Lower leg skin (tissue), 4 donors: Measurements from ENCODE around the gene SORCS2. TPM values are rescaled to one million over a fixed set of nuclear protein-coding genes. Genes with fewer than 3 reads are reported as not detected.

Experiments used
- DNase-seq, 2 donors: peaks; one replicate each; pipeline ENCODE4 v3.0.0-alpha.2; 2019; ENCODE audit warnings: low spot score in 2 of 2
- H3K4me3 ChIP-seq: fragments of 200-600 bp; sonication (generic); 2 replicates; pipeline ENCODE4 v1.5.1; 2017; ENCODE audit warnings: mild to moderate bottlenecking, low read depth; ENCODE audit not compliant: poor library complexity, severe bottlenecking
- CTCF ChIP-seq, 3 donors: fragments of 450-650 bp; IDR thresholded peaks; one replicate each; pipeline ENCODE4 v1.5.1; 2016; ENCODE audit warnings: antibody characterized with exemption in 3 of 3, mild to moderate bottlenecking in 3 of 3, moderate library complexity in 2 of 3
- POLR2A ChIP-seq, 2 donors: fragments of 450-650 bp; IDR thresholded peaks; one replicate each; pipeline ENCODE4 v1.6.1; 2016 to 2017; ENCODE audit warnings: antibody characterized with exemption in 2 of 2, mild to moderate bottlenecking in 1 of 2, moderate library complexity in 1 of 2
- WGBS, 2 donors: methylation state at CpG; one replicate each; pipeline ENCODE4 v1.1.5; 2018; 5-methylcytosine and 5-hydroxymethylcytosine counted together
- intact Hi-C: fragments of 100-400 bp; cut with DNase I; formaldehyde crosslinking; loops from one replicate; pipeline ENCODE4 v1.15.0; 2023; ENCODE audit warnings: low total_unique reads
- total RNA-seq, 4 donors: library from RNA; depleted of rRNA; stranded (reverse); fragments of >200 nt; gene quantifications; one replicate each; pipeline ENCODE4 v1.1.0, GENCODE V29; 2016

The SORCS2 gene
- total RNA-seq, 4 donors from 2014 or later = 1.1 to 6.4 (median 1.5) TPM

GRCh38 chr4:7530082-7530481 lies 337.7 kb downstream of the SORCS2 start:
- TF ChIP-seq POLR2A (IDR thresholded peaks at IDR 0.05) = no peak
- TF ChIP-seq CTCF (IDR thresholded peaks at IDR 0.05) = no peak
- intact Hi-C loops = no loop called here
- no peak for DNase-seq
- 51 to 61% methylated on average over 5 to 6 of the region's 7 CpGs for WGBS, 2 donors
- H3K4me3 ChIP-seq = no peak overlapping the region

DNA sequence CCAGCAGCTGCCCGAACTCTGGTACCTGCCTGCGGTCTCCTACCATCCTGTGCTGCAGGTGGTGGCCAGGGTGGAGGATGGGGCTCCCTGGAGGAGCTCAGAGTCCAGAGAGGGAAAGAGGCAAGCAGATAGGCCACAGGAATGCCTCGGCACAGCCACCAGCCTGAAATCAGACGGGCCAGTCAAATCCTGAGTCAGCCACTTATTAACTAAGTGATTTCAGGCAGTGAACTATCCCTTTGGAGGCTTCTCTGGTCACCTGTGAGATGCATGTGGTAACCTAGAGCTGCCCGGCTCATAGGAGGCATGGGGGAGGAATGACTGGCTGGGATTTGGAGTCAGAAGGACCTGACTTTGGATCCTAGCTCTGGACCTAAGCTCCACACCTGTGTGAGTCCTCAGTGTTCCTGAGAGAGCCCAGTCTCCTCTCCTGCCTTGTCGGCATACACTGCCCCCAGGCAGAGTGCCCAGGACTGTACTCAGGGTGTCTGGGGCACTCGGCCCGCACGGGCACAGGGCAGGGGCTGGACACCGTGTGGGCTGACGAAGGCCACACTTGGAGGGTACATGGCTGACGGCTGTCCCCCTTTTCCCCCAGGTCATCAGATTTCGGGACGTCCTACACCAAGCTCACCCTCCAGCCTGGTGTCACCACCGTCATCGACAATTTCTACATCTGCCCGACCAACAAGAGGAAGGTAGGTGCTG lies 338.7 kb downstream of the SORCS2 start:
- DNase-seq = no peak
- H3K4me3 ChIP-seq = no peak overlapping the region
- 87 to 93% methylated on average over 12 to 17 of the region's 17 CpGs for WGBS, 2 donors
- TF ChIP-seq CTCF (IDR thresholded peaks at IDR 0.05) (no peak), POLR2A (IDR thresholded peaks at IDR 0.05) (no peak)
- intact Hi-C loops = no loop called here

DNA sequence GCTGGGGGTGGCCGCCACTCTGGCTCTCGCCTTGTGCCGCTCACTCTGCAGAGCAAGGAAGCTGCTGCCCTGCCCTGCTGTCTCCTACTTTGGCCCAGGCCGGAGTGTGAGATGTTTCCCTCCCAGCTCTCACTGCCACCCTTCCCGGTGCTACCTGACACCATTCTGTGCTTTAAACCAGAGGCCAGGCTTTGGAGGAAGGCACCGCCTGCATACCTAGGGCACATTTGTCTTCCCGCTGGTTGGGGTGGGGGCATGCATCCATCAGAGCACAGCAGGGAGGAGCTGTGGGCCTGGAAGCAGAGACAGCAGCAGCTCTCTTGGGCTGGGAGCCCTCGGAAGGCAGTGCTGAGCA lies 339.3 kb downstream of the SORCS2 start:
- 75 to 78% methylated on average over 8 of the region's 8 CpGs for WGBS, 2 donors
- DNase-seq = no peak
- TF ChIP-seq CTCF (IDR thresholded peaks at IDR 0.05) (no peak), POLR2A (IDR thresholded peaks at IDR 0.05) (no peak)
- intact Hi-C loops = no loop called here
- H3K4me3 ChIP-seq = no peak overlapping the region

DNA sequence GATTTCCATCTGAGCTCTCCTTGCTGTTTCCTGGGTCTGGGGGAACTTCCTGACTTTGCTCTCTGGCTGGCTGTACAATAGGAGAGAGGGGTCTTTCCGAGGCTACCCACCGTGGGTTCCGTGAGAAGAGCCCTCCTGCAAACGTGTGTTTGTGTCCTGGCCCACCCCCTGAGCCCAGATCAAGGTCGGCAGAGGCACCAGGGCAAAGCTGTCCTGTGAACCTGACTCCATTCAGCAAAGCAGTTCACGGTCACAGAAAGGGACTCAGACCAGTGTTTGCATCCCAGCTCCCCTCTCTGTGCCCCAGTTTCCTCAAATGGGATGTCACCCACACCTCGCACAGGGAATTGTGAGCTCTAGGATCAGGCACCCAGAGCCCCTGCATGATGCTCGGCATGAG lies 339.7 kb downstream of the SORCS2 start:
- H3K4me3 ChIP-seq = no peak overlapping the region
- 78 to 87% methylated on average over 7 to 8 of the region's 8 CpGs for WGBS, 2 donors
- intact Hi-C loops = no loop called here
- DNase-seq = no peak
- TF ChIP-seq POLR2A (IDR thresholded peaks at IDR 0.05) (no peak), CTCF (IDR thresholded peaks at IDR 0.05) (no peak)

DNA sequence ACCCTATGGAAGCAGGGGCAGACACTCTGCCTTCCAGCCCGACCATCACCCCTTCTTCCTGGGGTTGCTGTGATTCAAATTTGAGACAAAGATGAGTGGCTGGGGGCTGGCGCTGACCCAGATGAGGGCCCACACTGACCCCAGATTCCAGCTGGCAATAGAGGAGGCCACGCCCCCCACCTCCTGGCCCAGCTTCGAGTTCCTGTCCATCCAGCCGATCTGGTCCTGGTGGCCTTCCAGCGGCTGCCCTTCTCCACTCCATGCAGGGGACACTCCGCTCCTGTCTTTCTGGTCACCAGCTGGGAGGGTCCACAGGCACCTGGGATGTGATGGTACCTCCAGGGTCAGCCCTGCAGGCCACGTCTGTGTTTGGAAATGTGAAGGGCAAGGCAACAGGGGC lies 340.9 kb downstream of the SORCS2 start:
- no peak for DNase-seq
- TF ChIP-seq POLR2A (IDR thresholded peaks at IDR 0.05) = no peak
- no peak for TF ChIP-seq CTCF (IDR thresholded peaks at IDR 0.05)
- 88 to 93% methylated on average over 7 to 8 of the region's 8 CpGs for WGBS, 2 donors
- no peak overlapping the region for H3K4me3 ChIP-seq
- intact Hi-C loops = no loop called here

DNA sequence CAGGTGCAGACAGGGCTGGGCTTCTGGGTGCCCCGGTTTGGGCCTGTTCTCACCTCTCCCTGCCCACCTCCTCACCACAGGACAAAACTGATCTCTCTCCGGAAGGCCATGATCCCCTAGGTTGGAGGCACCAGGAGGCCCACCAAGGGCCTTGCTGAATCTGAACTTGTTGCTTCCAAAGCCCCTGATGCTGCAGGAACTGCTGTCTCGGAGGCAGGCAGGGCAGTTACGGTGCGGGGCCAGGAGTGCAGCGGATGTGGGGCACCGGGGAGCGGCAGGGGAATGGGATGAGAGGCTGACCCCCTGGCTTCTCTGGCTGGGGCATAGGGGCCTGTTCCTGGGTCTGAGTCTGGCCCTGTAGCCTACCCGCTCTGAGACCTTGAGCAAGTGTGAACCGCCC lies 342.8 kb downstream of the SORCS2 start:
- 84 to 94% methylated on average over 9 to 10 of the region's 10 CpGs for WGBS, 2 donors
- TF ChIP-seq CTCF (IDR thresholded peaks at IDR 0.05) (no peak), POLR2A (IDR thresholded peaks at IDR 0.05) (no peak)
- DNase-seq = no peak
- H3K4me3 ChIP-seq = no peak overlapping the region
- intact Hi-C loops = no loop called here
